MM.1S (cell line): ENCODE data around the gene CCT7.

Source experiments
- DNase-seq: peaks from one replicate; pipeline ENCODE4 v3.0.0-alpha.2; 2015
- H2AFZ ChIP-seq: fragments of 300-600 bp; sonication (generic); 2 replicates; pipeline ENCODE4 v1.6.0; 2016; ENCODE audit warnings: antibody characterized with exemption, low read length
- H3F3A ChIP-seq: fragments of 300-600 bp; sonication (generic); 2 replicates; pipeline ENCODE4 v1.6.1; 2016; ENCODE audit warnings: mild to moderate bottlenecking, antibody characterized with exemption, low read length, moderate library complexity, mixed read lengths; ENCODE audit not compliant: insufficient read depth
- H3K27ac ChIP-seq: fragments of 300-600 bp; sonication (generic); 2 replicates; pipeline ENCODE4 v1.5.1; 2016; ENCODE audit warnings: mild to moderate bottlenecking, low read length
- H3K27me3 ChIP-seq: fragments of 300-600 bp; sonication (generic); replicated peaks from 2 replicates; pipeline ENCODE4 v1.6.0; 2016; ENCODE audit warnings: low read length; ENCODE audit not compliant: insufficient read depth
- H3K36me3 ChIP-seq: fragments of 300-600 bp; sonication (generic); replicated peaks from 2 replicates; pipeline ENCODE4 v1.6.1; 2016; ENCODE audit warnings: mild to moderate bottlenecking, low read length, mixed read lengths; ENCODE audit not compliant: insufficient read depth
- H3K4me1 ChIP-seq: fragments of 300-600 bp; sonication (generic); 2 replicates; pipeline ENCODE4 v1.6.1; 2016; ENCODE audit warnings: low read length, mixed read lengths
- H3K4me2 ChIP-seq: fragments of 300-600 bp; sonication (generic); 2 replicates; pipeline ENCODE4 v1.6.0; 2016; ENCODE audit warnings: low read depth, low read length
- H3K4me3 ChIP-seq: fragments of 300-600 bp; sonication (generic); 2 replicates; pipeline ENCODE4 v1.5.1; 2016; ENCODE audit warnings: low read length, mixed read lengths
- H3K79me2 ChIP-seq: fragments of 300-600 bp; sonication (generic); 2 replicates; pipeline ENCODE4 v1.6.1; 2016; ENCODE audit warnings: mixed run types, low read length, mixed read lengths
- H3K9ac ChIP-seq: fragments of 300-600 bp; sonication (generic); 2 replicates; pipeline ENCODE4 v1.6.1; 2016; ENCODE audit warnings: low read length, mixed read lengths
- H3K9me2 ChIP-seq: fragments of 300-600 bp; sonication (generic); replicated peaks from 2 replicates; pipeline ENCODE4 v1.6.1; 2016; ENCODE audit warnings: mild to moderate bottlenecking, low read length, mixed read lengths; ENCODE audit not compliant: insufficient read depth
- H3K9me3 ChIP-seq: fragments of 300-600 bp; sonication (generic); replicated peaks from 2 replicates; pipeline ENCODE4 v1.6.1; 2016; ENCODE audit warnings: mild to moderate bottlenecking, low read length, mixed read lengths; ENCODE audit not compliant: insufficient read depth
- H4K20me1 ChIP-seq: fragments of 300-600 bp; sonication (generic); 2 replicates; pipeline ENCODE4 v1.6.1; 2016; ENCODE audit warnings: mild to moderate bottlenecking, low read length, moderate library complexity, mixed read lengths; ENCODE audit not compliant: insufficient read depth
- CTCF ChIP-seq: fragments of 300-600 bp; sonication (generic); IDR thresholded peaks from 2 replicates; pipeline ENCODE4 v1.5.1; 2016; ENCODE audit warnings: antibody characterized with exemption, low read length, mixed read lengths
- EZH2 ChIP-seq: fragments of 300-600 bp; sonication (generic); optimal IDR thresholded peaks from 2 replicates; pipeline ENCODE3; 2017; ENCODE audit warnings: low read depth, mild to moderate bottlenecking, antibody characterized with exemption, low read length, mixed read lengths
- EZH2phosphoT487 ChIP-seq: fragments of 300-600 bp; sonication (generic); IDR thresholded peaks from 2 replicates; pipeline ENCODE4 v1.6.1; 2018; ENCODE audit warnings: antibody characterized with exemption, low read length

Gene CCT7

GRCh38 chr2:73293534-73294171 is 59.5 kb downstream of the CCT7 start, which contains the start of gene EGR4:
EGR4 (minus strand) TSS chr2:73293548; CDS start chr2:73293317, 231 bp downstream.
- H3K9me2 ChIP-seq, result no peaks in the 10 kb centered on the region
- H3K4me3 ChIP-seq, result peak within 1 kb of the TSS; percentile 64
- H3K36me3 ChIP-seq, result no peaks in the 10 kb centered on the region
- no peak within 1 kb of the TSS for H3K9ac ChIP-seq
- H3K9me3 ChIP-seq, result no peaks in the 10 kb centered on the region
- H3K4me1 ChIP-seq, result no peaks in the 10 kb centered on the region
- TF ChIP-seq EZH2phosphoT487 (no peak), CTCF (0 out of 2 replicates have a peak, but pooled peaks have one; percentile 5), EZH2 (no peak)
- H3K27me3 ChIP-seq, result peaks cover 67% of the 10 kb centered on the region
- no peak within 1 kb of the TSS for H3K27ac ChIP-seq
- peak; percentile 76 for DNase-seq
- H4K20me1 ChIP-seq, result no peaks in the 10 kb centered on the region
- H3K4me2 ChIP-seq, result peak within 1 kb of the TSS; percentile 77
- H3K79me2 ChIP-seq, result no peaks in the 10 kb centered on the region
- 0 out of 2 replicates have a peak within 1 kb of the TSS, but pooled peaks have one; percentile 52 for H2AFZ ChIP-seq
- no peaks in the 10 kb centered on the region for H3F3A ChIP-seq

GRCh38 chr2:73294239-73294638 is 60.1 kb downstream of the CCT7 start:
- Histone ChIP-seq H3K27me3 (peaks cover 67% of the 10 kb centered on the region), H4K20me1 (no peaks in the 10 kb centered on the region), H3K27ac (no peak overlapping the region), H2AFZ (no peak overlapping the region), H3K36me3 (no peaks in the 10 kb centered on the region), H3F3A (no peaks in the 10 kb centered on the region), H3K79me2 (no peaks in the 10 kb centered on the region), H3K9me3 (no peaks in the 10 kb centered on the region), H3K4me1 (no peaks in the 10 kb centered on the region), H3K4me3 (no peak overlapping the region), H3K9ac (no peak overlapping the region), H3K4me2 (peak overlapping the region; percentile 77), H3K9me2 (no peaks in the 10 kb centered on the region)
- no peak for TF ChIP-seq EZH2phosphoT487
- no peak for TF ChIP-seq CTCF
- no peak for TF ChIP-seq EZH2
- DNase-seq, result no peak

- Histone ChIP-seq H3K9me2 (no peaks in the 10 kb centered on the region), H3K4me3 (no peak overlapping the region), H3K9ac (no peak overlapping the region), H3K4me2 (no peak overlapping the region), H3K27ac (no peak overlapping the region), H3F3A (no peaks in the 10 kb centered on the region), H4K20me1 (no peaks in the 10 kb centered on the region), H2AFZ (no peak overlapping the region), H3K4me1 (no peaks in the 10 kb centered on the region), H3K27me3 (peaks cover 62% of the 10 kb centered on the region), H3K9me3 (no peaks in the 10 kb centered on the region), H3K79me2 (no peaks in the 10 kb centered on the region), H3K36me3 (no peaks in the 10 kb centered on the region)
- no peak for DNase-seq
- TF ChIP-seq CTCF, result no peak
- TF ChIP-seq EZH2phosphoT487, result no peak
- no peak for TF ChIP-seq EZH2
Observed at GRCh38 chr2:73295751-73296400, 61.8 kb downstream of the CCT7 start.
